ENCODE results near the gene ADGRV1. TPM values are rescaled to one million over a fixed set of nuclear protein-coding genes. Genes with fewer than 3 reads are reported as not detected.

ADGRV1 gene
- polyA plus RNA-seq, 1 of the 3 experiments (the other 2 are of a cell fraction), result 0.23 TPM

DNA sequence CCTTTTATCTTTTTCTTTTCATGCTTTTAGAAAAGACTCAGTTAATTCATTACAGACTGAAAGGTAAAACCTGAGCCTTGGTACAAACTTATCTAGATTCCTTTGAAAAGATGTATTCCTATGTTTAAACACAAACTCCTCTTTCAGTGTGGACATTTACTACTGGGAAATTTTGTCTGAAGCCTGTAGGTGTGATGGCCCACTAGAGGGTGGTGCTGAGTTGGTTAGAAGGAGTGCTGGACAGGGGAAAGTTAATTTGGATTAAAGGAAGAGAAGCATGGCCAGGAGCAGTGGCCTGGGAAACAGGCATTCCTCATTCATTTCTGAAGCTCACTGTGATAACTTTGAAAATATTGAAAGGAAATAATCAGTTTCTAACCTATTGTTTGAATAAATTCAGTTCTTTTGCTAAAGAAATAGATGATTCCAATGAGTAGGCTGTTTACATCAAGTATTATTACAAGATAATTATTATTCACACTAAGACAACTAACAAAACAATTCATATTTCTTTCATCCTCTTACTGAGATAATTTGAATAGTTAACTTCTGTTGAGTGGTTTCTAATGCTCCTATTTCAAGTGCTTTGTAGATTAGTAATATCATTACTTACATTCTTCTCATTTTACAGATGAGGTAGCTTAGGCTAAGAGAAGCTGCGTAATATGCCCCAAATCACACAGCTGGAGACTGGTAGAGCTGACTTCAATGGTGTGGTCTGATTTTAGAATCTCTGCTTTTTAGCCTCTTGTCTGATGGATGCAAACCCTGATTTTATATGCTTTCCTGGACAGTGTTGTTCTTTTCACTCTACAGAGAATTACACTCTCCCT is 150.9 kb downstream of the ADGRV1 start:
- no peak overlapping the region for H3K27ac ChIP-seq (ENCODE audit: low read depth in 2 of 2, low read length in 1 of 2)
- H3K9me3 ChIP-seq, result no peaks in the 10 kb centered on the region
- TF ChIP-seq RCOR1 (IDR thresholded peaks at IDR 0.05; ENCODE audit: low read length) (no peak), TEAD4 (IDR thresholded peaks at IDR 0.05; ENCODE audit: borderline replicate concordance, insufficient read depth) (no peak), RAD21 (IDR thresholded peaks at IDR 0.05; ENCODE audit: low read length) (peak; percentile 69), EP300 (IDR thresholded peaks at IDR 0.05; ENCODE audit: borderline replicate concordance in 1 of 2, low read depth in 1 of 2, low read length in 1 of 2) (no peak), CTCF (IDR thresholded peaks at IDR 0.05) (peak; percentile 70), SMC3 (IDR thresholded peaks at IDR 0.05; ENCODE audit: low read depth, low read length) (peak; percentile 57; the same call in 1 of the 2 replicates)
- TF ChIP-seq, protein P1, sequence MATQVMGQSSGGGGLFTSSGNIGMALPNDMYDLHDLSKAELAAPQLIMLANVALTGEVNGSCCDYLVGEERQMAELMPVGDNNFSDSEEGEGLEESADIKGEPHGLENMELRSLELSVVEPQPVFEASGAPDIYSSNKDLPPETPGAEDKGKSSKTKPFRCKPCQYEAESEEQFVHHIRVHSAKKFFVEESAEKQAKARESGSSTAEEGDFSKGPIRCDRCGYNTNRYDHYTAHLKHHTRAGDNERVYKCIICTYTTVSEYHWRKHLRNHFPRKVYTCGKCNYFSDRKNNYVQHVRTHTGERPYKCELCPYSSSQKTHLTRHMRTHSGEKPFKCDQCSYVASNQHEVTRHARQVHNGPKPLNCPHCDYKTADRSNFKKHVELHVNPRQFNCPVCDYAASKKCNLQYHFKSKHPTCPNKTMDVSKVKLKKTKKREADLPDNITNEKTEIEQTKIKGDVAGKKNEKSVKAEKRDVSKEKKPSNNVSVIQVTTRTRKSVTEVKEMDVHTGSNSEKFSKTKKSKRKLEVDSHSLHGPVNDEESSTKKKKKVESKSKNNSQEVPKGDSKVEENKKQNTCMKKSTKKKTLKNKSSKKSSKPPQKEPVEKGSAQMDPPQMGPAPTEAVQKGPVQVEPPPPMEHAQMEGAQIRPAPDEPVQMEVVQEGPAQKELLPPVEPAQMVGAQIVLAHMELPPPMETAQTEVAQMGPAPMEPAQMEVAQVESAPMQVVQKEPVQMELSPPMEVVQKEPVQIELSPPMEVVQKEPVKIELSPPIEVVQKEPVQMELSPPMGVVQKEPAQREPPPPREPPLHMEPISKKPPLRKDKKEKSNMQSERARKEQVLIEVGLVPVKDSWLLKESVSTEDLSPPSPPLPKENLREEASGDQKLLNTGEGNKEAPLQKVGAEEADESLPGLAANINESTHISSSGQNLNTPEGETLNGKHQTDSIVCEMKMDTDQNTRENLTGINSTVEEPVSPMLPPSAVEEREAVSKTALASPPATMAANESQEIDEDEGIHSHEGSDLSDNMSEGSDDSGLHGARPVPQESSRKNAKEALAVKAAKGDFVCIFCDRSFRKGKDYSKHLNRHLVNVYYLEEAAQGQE (IDR thresholded peaks at IDR 0.05; ENCODE audit: low read depth, low read length), result peak; percentile 85
- ChIA-PET POLR2A (no interaction called here), CTCF (interaction anchor here (0.6 to 5.7 kb wide), 28 partner anchors 9 to 710 kb away, joined by 3 to 45 read pairs (median 4); no protein-coding TSS in a partner anchor)
- no peaks in the 10 kb centered on the region for H3K36me3 ChIP-seq (replicated peaks in 1 of 2; ENCODE audit: control insufficient read depth in 1 of 2, insufficient read depth in 2 of 2, low read length in 1 of 2)
- H3K4me3 ChIP-seq (ENCODE audit: low read depth in 2 of 2, low read length in 1 of 2), result no peak overlapping the region
- whole genome bisulfite sequencing (ENCODE audit: low lambda C conversion rate), result 90% methylated on average over 1 of the region's 1 CpG
- H3K9ac ChIP-seq, result no peak overlapping the region
- H3K4me1 ChIP-seq (ENCODE audit: control insufficient read depth in 1 of 2, insufficient read depth in 2 of 2, low read depth in 1 of 2, low read length in 1 of 2), result no peaks in the 10 kb centered on the region
- H3K4me2 ChIP-seq, result no peak overlapping the region
- no peaks in the 10 kb centered on the region for H3K79me2 ChIP-seq (ENCODE audit: insufficient read depth)
- H3K9me2 ChIP-seq, result no peaks in the 10 kb centered on the region
- no peak overlapping the region for H2AFZ ChIP-seq (ENCODE audit: low read depth)
- DNase-seq, result peak; percentile 58
- H3F3A ChIP-seq (replicated peaks; ENCODE audit: insufficient read depth), result no peaks in the 10 kb centered on the region
- H3K27me3 ChIP-seq (ENCODE audit: insufficient read depth), result no peaks in the 10 kb centered on the region
- H4K20me1 ChIP-seq (ENCODE audit: insufficient read depth), result no peaks in the 10 kb centered on the region

DNA sequence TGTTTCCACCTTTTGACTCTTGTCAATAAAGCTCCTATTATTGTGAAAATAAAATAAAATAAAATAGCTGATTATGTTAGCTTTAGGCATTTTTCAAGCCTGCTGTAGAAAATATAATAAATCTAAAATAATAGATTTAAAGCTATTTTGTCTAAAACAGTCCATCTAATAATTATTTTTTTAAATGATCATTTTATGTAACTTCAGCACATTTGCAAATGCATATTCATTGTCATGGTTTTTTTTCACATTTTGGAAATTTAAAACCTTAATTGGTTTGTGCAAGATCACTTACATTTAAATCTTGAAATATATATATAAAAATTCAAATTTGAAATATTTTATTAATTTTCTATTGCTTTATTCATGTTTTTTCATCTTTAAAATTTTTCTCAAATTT is 159.8 kb downstream of the ADGRV1 start:
- no peaks in the 10 kb centered on the region for H3K79me2 ChIP-seq (ENCODE audit: insufficient read depth)
- H3K9me2 ChIP-seq, result no peaks in the 10 kb centered on the region
- H3K4me1 ChIP-seq (ENCODE audit: control insufficient read depth in 1 of 2, insufficient read depth in 2 of 2, low read depth in 1 of 2, low read length in 1 of 2), result no peaks in the 10 kb centered on the region
- H3F3A ChIP-seq (replicated peaks; ENCODE audit: insufficient read depth), result no peaks in the 10 kb centered on the region
- no peak overlapping the region for H3K4me3 ChIP-seq (ENCODE audit: low read depth in 2 of 2, low read length in 1 of 2)
- H2AFZ ChIP-seq (ENCODE audit: low read depth), result no peak overlapping the region
- no peaks in the 10 kb centered on the region for H3K9me3 ChIP-seq
- TF ChIP-seq, protein P2, sequence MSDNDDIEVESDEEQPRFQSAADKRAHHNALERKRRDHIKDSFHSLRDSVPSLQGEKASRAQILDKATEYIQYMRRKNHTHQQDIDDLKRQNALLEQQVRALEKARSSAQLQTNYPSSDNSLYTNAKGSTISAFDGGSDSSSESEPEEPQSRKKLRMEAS (IDR thresholded peaks at IDR 0.05; ENCODE audit: low read depth), result no peak
- TF ChIP-seq FOXJ3 (CRISPR knock-in tag; IDR thresholded peaks at IDR 0.05), result no peak
- ChIA-PET POLR2A (no interaction called here), CTCF (interaction anchor here (1.5 to 1.9 kb wide), 2 partner anchors 9 to 66 kb away, joined by 5 to 11 read pairs; no protein-coding TSS in a partner anchor)
- no peaks in the 10 kb centered on the region for H3K36me3 ChIP-seq (replicated peaks in 1 of 2; ENCODE audit: control insufficient read depth in 1 of 2, insufficient read depth in 2 of 2, low read length in 1 of 2)
- no peaks in the 10 kb centered on the region for H3K27me3 ChIP-seq (ENCODE audit: insufficient read depth)
- no peaks in the 10 kb centered on the region for H4K20me1 ChIP-seq (ENCODE audit: insufficient read depth)
- no peak for DNase-seq
- H3K27ac ChIP-seq (ENCODE audit: low read depth in 2 of 2, low read length in 1 of 2), result no peak overlapping the region
- no peak overlapping the region for H3K4me2 ChIP-seq
- H3K9ac ChIP-seq, result no peak overlapping the region

Data from SK-N-SH (cell line).